OCI-LY7 (cell line): ENCODE data around the gene UBP1.

Source experiments
- EZH2phosphoT487 ChIP-seq: fragments of 200-600 bp; sonication (generic); IDR thresholded peaks from 2 replicates; pipeline ENCODE4 v1.6.1; 2018; ENCODE audit warnings: low read depth, borderline replicate concordance, mild to moderate bottlenecking, mixed run types, antibody characterized with exemption, low read length, moderate library complexity, mixed read lengths
- TF ChIP-seq, protein P1 (sequence below): fragments of 200-600 bp; sonication (generic); conservative IDR thresholded peaks from 2 replicates; pipeline ENCODE4 v1.5.1; 2014; ENCODE audit warnings: mild to moderate bottlenecking, antibody characterized with exemption, low read length, moderate library complexity, mixed read lengths

DNA sequence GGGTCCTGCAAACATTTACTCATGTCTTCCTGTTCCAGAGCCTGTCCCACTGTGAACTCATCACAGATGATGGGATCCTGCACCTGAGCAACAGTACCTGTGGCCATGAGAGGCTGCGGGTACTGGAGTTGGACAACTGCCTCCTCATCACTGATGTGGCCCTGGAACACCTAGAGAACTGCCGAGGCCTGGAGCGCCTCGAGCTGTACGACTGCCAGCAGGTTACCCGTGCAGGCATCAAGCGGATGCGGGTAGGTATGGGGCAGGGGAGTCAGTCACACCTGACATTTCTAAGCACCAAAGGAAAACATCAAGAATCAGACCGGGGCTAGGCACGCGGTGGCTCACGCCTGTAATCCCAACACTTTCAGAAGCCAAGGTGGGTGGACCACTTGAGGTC is 56.3 kb downstream of the UBP1 start:
- TF ChIP-seq, protein P1, sequence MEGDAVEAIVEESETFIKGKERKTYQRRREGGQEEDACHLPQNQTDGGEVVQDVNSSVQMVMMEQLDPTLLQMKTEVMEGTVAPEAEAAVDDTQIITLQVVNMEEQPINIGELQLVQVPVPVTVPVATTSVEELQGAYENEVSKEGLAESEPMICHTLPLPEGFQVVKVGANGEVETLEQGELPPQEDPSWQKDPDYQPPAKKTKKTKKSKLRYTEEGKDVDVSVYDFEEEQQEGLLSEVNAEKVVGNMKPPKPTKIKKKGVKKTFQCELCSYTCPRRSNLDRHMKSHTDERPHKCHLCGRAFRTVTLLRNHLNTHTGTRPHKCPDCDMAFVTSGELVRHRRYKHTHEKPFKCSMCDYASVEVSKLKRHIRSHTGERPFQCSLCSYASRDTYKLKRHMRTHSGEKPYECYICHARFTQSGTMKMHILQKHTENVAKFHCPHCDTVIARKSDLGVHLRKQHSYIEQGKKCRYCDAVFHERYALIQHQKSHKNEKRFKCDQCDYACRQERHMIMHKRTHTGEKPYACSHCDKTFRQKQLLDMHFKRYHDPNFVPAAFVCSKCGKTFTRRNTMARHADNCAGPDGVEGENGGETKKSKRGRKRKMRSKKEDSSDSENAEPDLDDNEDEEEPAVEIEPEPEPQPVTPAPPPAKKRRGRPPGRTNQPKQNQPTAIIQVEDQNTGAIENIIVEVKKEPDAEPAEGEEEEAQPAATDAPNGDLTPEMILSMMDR: no peak
- no peak for TF ChIP-seq EZH2phosphoT487
